HepG2 (cell line): ENCODE data around the gene NAT14. TPM values are rescaled to one million over a fixed set of nuclear protein-coding genes. Genes with fewer than 3 reads are reported as not detected.

Experiments
- CAMTA2 ChIP-seq: sonication (generic); formaldehyde crosslinking; IDR thresholded peaks from 2 replicates; pipeline ENCODE4 v1.4.0; 2020; ENCODE audit warnings: mild to moderate bottlenecking, missing genetic modification reagents, borderline replicate concordance
- CBX1 ChIP-seq: IDR thresholded peaks from one replicate; pipeline ENCODE4 v1.6.1; 2016; ENCODE audit warnings: antibody characterized with exemption, low read depth
- CHD4 ChIP-seq: fragments of 200-600 bp; sonication (generic); IDR thresholded peaks from 2 replicates; pipeline ENCODE4 v1.7.0; 2017; ENCODE audit warnings: mild to moderate bottlenecking, low read length, borderline replicate concordance
- GABPA ChIP-seq, 2 experiments: IDR thresholded peaks; 2 replicates each; pipeline ENCODE4 v1.6.1; 2011 to 2016; ENCODE audit warnings: low read depth in 2 of 2, low read length in 1 of 2, missing biosample characterization in 1 of 2, missing genetic modification characterization in 1 of 2
- HNRNPUL1 ChIP-seq: fragments of 200-400 bp; formaldehyde crosslinking; IDR thresholded peaks from 2 replicates; pipeline ENCODE4 v1.6.1; 2017; ENCODE audit warnings: low read depth, mild to moderate bottlenecking, low read length, moderate library complexity
- HOXA9 ChIP-seq: sonication (generic); formaldehyde crosslinking; IDR thresholded peaks from 2 replicates; pipeline ENCODE4 v1.8.1; 2022; ENCODE audit warnings: missing genetic modification reagents, mild to moderate bottlenecking, moderate library complexity, borderline replicate concordance
- JARID2 ChIP-seq: sonication (generic); formaldehyde crosslinking; IDR thresholded peaks from 2 replicates; pipeline ENCODE4 v1.8.1; 2023; ENCODE audit warnings: missing genetic modification reagents, inconsistent platforms; ENCODE audit not compliant: insufficient replicate concordance
- KDM5B ChIP-seq: sonication (generic); formaldehyde crosslinking; IDR thresholded peaks from 2 replicates; pipeline ENCODE4 v1.4.0; 2020; ENCODE audit warnings: missing genetic modification reagents, mild to moderate bottlenecking, borderline replicate concordance
- MEIS1 ChIP-seq: sonication (generic); formaldehyde crosslinking; IDR thresholded peaks from 2 replicates; pipeline ENCODE4 v1.9.0; 2021; ENCODE audit warnings: mild to moderate bottlenecking, missing genetic modification reagents, moderate library complexity, borderline replicate concordance
- MLLT10 ChIP-seq: sonication (generic); formaldehyde crosslinking; IDR thresholded peaks from 2 replicates; pipeline ENCODE4 v1.4.0; 2020; ENCODE audit warnings: missing genetic modification reagents
- NFKBIZ ChIP-seq: IDR thresholded peaks from 2 replicates; pipeline ENCODE4 v1.6.1; 2018; ENCODE audit warnings: missing genetic modification reagents, missing compliant biosample characterization
- NR2F2 ChIP-seq: IDR thresholded peaks from 2 replicates; pipeline ENCODE4 v1.6.1; 2012; ENCODE audit warnings: low read depth, inconsistent platforms, borderline replicate concordance
- PAX8 ChIP-seq: sonication (generic); formaldehyde crosslinking; IDR thresholded peaks from 2 replicates; pipeline ENCODE4 v1.8.0; 2022; ENCODE audit warnings: mild to moderate bottlenecking, missing genetic modification reagents, borderline replicate concordance
- PBX2 ChIP-seq: IDR thresholded peaks from 2 replicates; pipeline ENCODE4 v1.6.1; 2016; ENCODE audit warnings: control low read depth
- PITX1 ChIP-seq: sonication (generic); formaldehyde crosslinking; IDR thresholded peaks from 2 replicates; pipeline ENCODE4 v1.5.1; 2020; ENCODE audit warnings: mild to moderate bottlenecking, missing genetic modification reagents
- SALL1 ChIP-seq: sonication (generic); formaldehyde crosslinking; IDR thresholded peaks from 2 replicates; pipeline ENCODE4 v1.8.0; 2022; ENCODE audit warnings: mild to moderate bottlenecking, missing genetic modification reagents
- SMAD9 ChIP-seq: sonication (generic); formaldehyde crosslinking; IDR thresholded peaks from 2 replicates; pipeline ENCODE4 v1.5.1; 2020; ENCODE audit warnings: mild to moderate bottlenecking, missing genetic modification reagents
- SMC3 ChIP-seq: IDR thresholded peaks from 2 replicates; pipeline ENCODE4 v1.6.1; 2011; ENCODE audit warnings: low read length, improper control_type of control experiment
- SP2 ChIP-seq: sonication (generic); formaldehyde crosslinking; IDR thresholded peaks from 2 replicates; pipeline ENCODE4 v1.5.1; 2020; ENCODE audit warnings: mild to moderate bottlenecking, missing genetic modification reagents
- ZNF251 ChIP-seq: sonication (generic); formaldehyde crosslinking; IDR thresholded peaks from 2 replicates; pipeline ENCODE4 v1.9.0; 2021; ENCODE audit warnings: mild to moderate bottlenecking, missing genetic modification reagents
- ZNF33A ChIP-seq: sonication (generic); formaldehyde crosslinking; IDR thresholded peaks from 2 replicates; pipeline ENCODE4 v1.5.1; 2020; ENCODE audit warnings: missing genetic modification reagents, mild to moderate bottlenecking, moderate library complexity, borderline replicate concordance
- ZNF350 ChIP-seq: sonication (generic); formaldehyde crosslinking; IDR thresholded peaks from 2 replicates; pipeline ENCODE4 v1.4.0; 2020; ENCODE audit warnings: mild to moderate bottlenecking, low read depth, missing genetic modification reagents, borderline replicate concordance
- ZNF562 ChIP-seq: sonication (generic); formaldehyde crosslinking; IDR thresholded peaks from 2 replicates; pipeline ENCODE4 v1.8.0; 2022; ENCODE audit warnings: missing genetic modification reagents, borderline replicate concordance
- ZNF674 ChIP-seq: sonication (generic); formaldehyde crosslinking; IDR thresholded peaks from 2 replicates; pipeline ENCODE4 v1.5.0; 2020; ENCODE audit warnings: low read depth, mild to moderate bottlenecking, missing genetic modification reagents
- ZNF710 ChIP-seq: sonication (generic); formaldehyde crosslinking; IDR thresholded peaks from 2 replicates; pipeline ENCODE4 v1.5.0; 2020; ENCODE audit warnings: mild to moderate bottlenecking, missing genetic modification reagents, borderline replicate concordance
- ZNF766 ChIP-seq: sonication (generic); formaldehyde crosslinking; IDR thresholded peaks from 2 replicates; pipeline ENCODE4 v1.5.0; 2020; ENCODE audit warnings: missing genetic modification reagents, borderline replicate concordance
- ZNF775 ChIP-seq: sonication (generic); formaldehyde crosslinking; IDR thresholded peaks from 2 replicates; pipeline ENCODE4 v1.4.0; 2020; ENCODE audit warnings: missing genetic modification reagents, mild to moderate bottlenecking, moderate library complexity, borderline replicate concordance
- ZNF788 ChIP-seq: sonication (generic); formaldehyde crosslinking; IDR thresholded peaks from 2 replicates; pipeline ENCODE4 v1.5.0; 2020; ENCODE audit warnings: mild to moderate bottlenecking, missing genetic modification reagents, borderline replicate concordance
- ZSCAN22 ChIP-seq: sonication (generic); formaldehyde crosslinking; IDR thresholded peaks from 2 replicates; pipeline ENCODE4 v1.4.0; 2020; ENCODE audit warnings: mild to moderate bottlenecking, missing genetic modification reagents
- polyA plus RNA-seq, 8 experiments: library from polyadenylated mRNA; depleted of rRNA in 3 of 8; stranded (reverse) in 7 of 8; unstranded in 1 of 8; fragments of >200 nt; fragmentation: Illumina TruSeq in 4 of 8; extraction: Trizol in 4 of 8; gene quantifications; 2 replicates each; pipeline versions ENCODE4 v1.2.1 to v1.2.3, GENCODE V29; 2011 to 2016; ENCODE audit warnings: low read depth in 4 of 8, missing spikeins in 1 of 8, mixed read lengths in 1 of 8; ENCODE audit not compliant: insufficient read depth in 1 of 8
- total RNA-seq, 5 experiments: library from RNA; depleted of rRNA; stranded (reverse); fragments of >200 nt; fragmentation: Illumina TruSeq; extraction: Trizol; gene quantifications; 2 replicates each; pipeline ENCODE4 v1.2.3, GENCODE V29; 2016; ENCODE audit warnings: low read depth in 1 of 5

The NAT14 gene
- total and polyA plus RNA-seq, 2 of the 13 experiments (the other 11 are each of a cell fraction or from before 2014, with no cell fraction given): 20.7 to 22.3 TPM

GRCh38 chr19:55503502-55504251, 18.7 kb downstream of the NAT14 start (continued):
- TF ChIP-seq ZNF350 (CRISPR knock-in tag): no peak
- no peak for TF ChIP-seq ZNF775 (CRISPR knock-in tag)
- no peak; the same call in 1 of the 2 replicates for TF ChIP-seq KDM5B (CRISPR knock-in tag)
- TF ChIP-seq HNRNPUL1: no peak
- TF ChIP-seq SMC3: peak; percentile 36; the same call in 1 of the 2 replicates
- TF ChIP-seq NR2F2: no peak
- no peak for TF ChIP-seq ZNF674 (CRISPR knock-in tag)
- TF ChIP-seq ZNF251 (CRISPR knock-in tag): no peak
- no peak for TF ChIP-seq ZNF33A (CRISPR knock-in tag)
- no peak for TF ChIP-seq ZNF766 (CRISPR knock-in tag)
- TF ChIP-seq JARID2 (CRISPR knock-in tag): no peak
- no peak for TF ChIP-seq NFKBIZ
- no peak for TF ChIP-seq CHD4
- TF ChIP-seq SP2 (CRISPR knock-in tag): no peak
- no peak for TF ChIP-seq MLLT10 (CRISPR knock-in tag)
- TF ChIP-seq HOXA9 (CRISPR knock-in tag): 0 out of 2 replicates have a peak, but pooled peaks have one; percentile 44
- no peak for TF ChIP-seq ZNF710 (CRISPR knock-in tag)
- TF ChIP-seq ZSCAN22 (CRISPR knock-in tag): no peak
- TF ChIP-seq CAMTA2 (CRISPR knock-in tag): no peak
- no peak for TF ChIP-seq PAX8 (CRISPR knock-in tag)
- no peak for TF ChIP-seq PBX2 (CRISPR knock-in tag)
- TF ChIP-seq ZNF562: 0 out of 2 replicates have a peak, but pooled peaks have one; percentile 54
- TF ChIP-seq ZNF788 (CRISPR knock-in tag): peak; percentile 81; the same call in 1 of the 2 replicates
- no peak for TF ChIP-seq CBX1
- TF ChIP-seq MEIS1: no peak
- TF ChIP-seq PITX1 (CRISPR knock-in tag): no peak
- TF ChIP-seq SALL1: peak; percentile 56; the same call in 1 of the 2 replicates
- no peak for TF ChIP-seq SMAD9 (CRISPR knock-in tag)
- no peak for TF ChIP-seq GABPA (IDR thresholded peaks at IDR 0.05; ENCODE audit: low read depth, low read length)
- peak; percentile 37; the same call in 1 of the 2 replicates for TF ChIP-seq GABPA (CRISPR knock-in tag; IDR thresholded peaks at IDR 0.05; ENCODE audit: low read depth)
